K562 (cell line): ENCODE data around the gene TOM1. TPM values are rescaled to one million over a fixed set of nuclear protein-coding genes. Genes with fewer than 3 reads are reported as not detected.

Experiments
- microRNA-seq: library from miRNA; unstranded; fragments of <30 nt; microRNA quantifications from one replicate; pipeline ENCODE4, GENCODE V29; 2018; ENCODE audit warnings: borderline microRNAs expressed
- polyA plus RNA-seq, 8 experiments: library from polyadenylated mRNA; depleted of rRNA in 4 of 8; stranded (reverse) in 5 of 8; unstranded in 3 of 8; fragments of >200 nt; fragmentation: Nextera tagmentation in 2 of 8; fragmentation: Illumina TruSeq in 1 of 8; extraction: Ambion mirVana in 2 of 8; extraction: Trizol in 1 of 8; gene quantifications; 2 replicates each; pipeline versions ENCODE4 v1.2.1 to v1.2.3, GENCODE V29; 2011 to 2014; ENCODE audit warnings: inconsistent platforms in 1 of 8, missing spikeins in 1 of 8
- small RNA-seq: library from RNA; depleted of rRNA; stranded (forward); fragments of <200 nt; gene quantifications from one replicate; pipeline ENCODE3, GENCODE V24; 2014
- total RNA-seq, 7 experiments: library from RNA; depleted of rRNA in 6 of 7; stranded (reverse); fragments of >200 nt in 6 of 7; fragmentation: Illumina TruSeq in 2 of 7; extraction: Trizol in 2 of 7; gene quantifications; 2 replicates each; pipeline versions ENCODE4 v1.2.1 to v1.2.3, GENCODE V29; 2011 to 2021; ENCODE audit warnings: low replicate concordance in 1 of 7

Gene TOM1
- total and polyA plus RNA-seq, 9 of the 15 experiments (the other 6 are each of a cell fraction or from before 2014, with no cell fraction given): 0.64 to 20.6 (median 12.0) TPM

Small RNA genes within 50 kb of the gene (microRNA-seq; reads per million reads assigned to microRNA genes)
- 4.5 reads per million, percentile 44 among the genes with 10 or more reads in this experiment for gene MIR3909
- gene MIR6069: not detected

Small RNA genes within 50 kb of the gene (small RNA-seq; reads per million reads assigned to genes)
- gene MIR3909 (5.0 reads per million, percentile 92 among the genes with 10 or more reads in this experiment), gene MIR6069 (not detected)

Other genes with a start within 250 kb of the TOM1 start
- 0.05 and 0.16 TPM in 2 replicates for gene ISX, start 233.7 kb upstream of the TOM1 start, total RNA-seq (2014; rRNA removed)
- gene ISX, start 233.7 kb upstream of the TOM1 start, total RNA-seq (2014; rRNA removed; fragmentation: Illumina TruSeq; extraction: Trizol): 0.06 and 0.07 TPM in 2 replicates
- 0.19 and 0.36 TPM in 2 replicates for gene ISX, start 233.7 kb upstream of the TOM1 start, total RNA-seq (2015; rRNA removed; fragmentation: Illumina TruSeq; extraction: Trizol)
- gene ISX, start 233.7 kb upstream of the TOM1 start, total RNA-seq (2021): 0.07 and 0.18 TPM in 2 replicates
- 0.08 and 0.25 TPM in 2 replicates for gene ISX, start 233.7 kb upstream of the TOM1 start, polyA plus RNA-seq (2011; rRNA removed)
- 0.09 TPM in 1 of 2 replicates, not detected in the other for gene ISX, start 233.7 kb upstream of the TOM1 start, polyA plus RNA-seq (2014; fragmentation: Illumina TruSeq; extraction: Trizol)
- gene ISX, start 233.7 kb upstream of the TOM1 start, polyA plus RNA-seq (2014; fragmentation: Nextera tagmentation; extraction: Ambion mirVana): under 1 TPM; 0.03 to 0.06 TPM
- 0.11 and 0.12 TPM in 2 replicates for gene ISX, start 233.7 kb upstream of the TOM1 start, polyA plus RNA-seq (2014; rRNA removed)
- gene HMGXB4, start 42.4 kb upstream of the TOM1 start, total RNA-seq (2014; rRNA removed): 9.9 and 10.0 TPM in 2 replicates
- 19.0 and 21.9 TPM in 2 replicates for gene HMGXB4, start 42.4 kb upstream of the TOM1 start, total RNA-seq (2014; rRNA removed; fragmentation: Illumina TruSeq; extraction: Trizol)
- gene HMGXB4, start 42.4 kb upstream of the TOM1 start, total RNA-seq (2015; rRNA removed; fragmentation: Illumina TruSeq; extraction: Trizol): 17.5 and 20.8 TPM in 2 replicates
- gene HMGXB4, start 42.4 kb upstream of the TOM1 start, total RNA-seq (2021): 18.0 and 18.4 TPM in 2 replicates
- 24.8 and 25.3 TPM in 2 replicates for gene HMGXB4, start 42.4 kb upstream of the TOM1 start, polyA plus RNA-seq (2011; rRNA removed)
- gene HMGXB4, start 42.4 kb upstream of the TOM1 start, polyA plus RNA-seq (2014; fragmentation: Illumina TruSeq; extraction: Trizol): 23.7 and 26.6 TPM in 2 replicates
- 10 to 100 TPM; 27.7 to 31.4 TPM for gene HMGXB4, start 42.4 kb upstream of the TOM1 start, polyA plus RNA-seq (2014; fragmentation: Nextera tagmentation; extraction: Ambion mirVana)
- gene HMGXB4, start 42.4 kb upstream of the TOM1 start, polyA plus RNA-seq (2014; rRNA removed): 19.2 and 25.0 TPM in 2 replicates
- not detected in 2 replicates for gene HMOX1, start 81.2 kb downstream of the TOM1 start, total RNA-seq (2014; rRNA removed)
- not detected in 2 replicates for gene HMOX1, start 81.2 kb downstream of the TOM1 start, total RNA-seq (2014; rRNA removed; fragmentation: Illumina TruSeq; extraction: Trizol)
- not detected in 2 replicates for gene HMOX1, start 81.2 kb downstream of the TOM1 start, total RNA-seq (2015; rRNA removed; fragmentation: Illumina TruSeq; extraction: Trizol)
- 0.20 TPM in 1 of 2 replicates, not detected in the other for gene HMOX1, start 81.2 kb downstream of the TOM1 start, total RNA-seq (2021)
- 0.05 TPM in 1 of 2 replicates, not detected in the other for gene HMOX1, start 81.2 kb downstream of the TOM1 start, polyA plus RNA-seq (2011; rRNA removed)
- not detected in 2 replicates for gene HMOX1, start 81.2 kb downstream of the TOM1 start, polyA plus RNA-seq (2014; fragmentation: Illumina TruSeq; extraction: Trizol)
- not detected for gene HMOX1, start 81.2 kb downstream of the TOM1 start, polyA plus RNA-seq (2014; fragmentation: Nextera tagmentation; extraction: Ambion mirVana)
- not detected in 2 replicates for gene HMOX1, start 81.2 kb downstream of the TOM1 start, polyA plus RNA-seq (2014; rRNA removed)
- 102 and 119 TPM in 2 replicates for gene MCM5, start 100.2 kb downstream of the TOM1 start, total RNA-seq (2014; rRNA removed)
- gene MCM5, start 100.2 kb downstream of the TOM1 start, total RNA-seq (2014; rRNA removed; fragmentation: Illumina TruSeq; extraction: Trizol): 35.3 and 53.6 TPM in 2 replicates
- 64.2 and 66.9 TPM in 2 replicates for gene MCM5, start 100.2 kb downstream of the TOM1 start, total RNA-seq (2015; rRNA removed; fragmentation: Illumina TruSeq; extraction: Trizol)
- 173 and 180 TPM in 2 replicates for gene MCM5, start 100.2 kb downstream of the TOM1 start, total RNA-seq (2021)
- gene MCM5, start 100.2 kb downstream of the TOM1 start, polyA plus RNA-seq (2011; rRNA removed): 66.1 and 116 TPM in 2 replicates
- gene MCM5, start 100.2 kb downstream of the TOM1 start, polyA plus RNA-seq (2014; fragmentation: Illumina TruSeq; extraction: Trizol): 65.1 and 91.4 TPM in 2 replicates
- gene MCM5, start 100.2 kb downstream of the TOM1 start, polyA plus RNA-seq (2014; fragmentation: Nextera tagmentation; extraction: Ambion mirVana): 10 to 100 TPM in 1 of 2 experiments, 1 to 10 TPM in 1; 5.6 to 11.8 TPM
- 72.4 and 73.5 TPM in 2 replicates for gene MCM5, start 100.2 kb downstream of the TOM1 start, polyA plus RNA-seq (2014; rRNA removed)
- gene RASD2, start 240.9 kb downstream of the TOM1 start, total RNA-seq (2014; rRNA removed): 0.05 TPM in 1 of 2 replicates, not detected in the other
- gene RASD2, start 240.9 kb downstream of the TOM1 start, total RNA-seq (2014; rRNA removed; fragmentation: Illumina TruSeq; extraction: Trizol): not detected in 2 replicates
- not detected in 2 replicates for gene RASD2, start 240.9 kb downstream of the TOM1 start, total RNA-seq (2015; rRNA removed; fragmentation: Illumina TruSeq; extraction: Trizol)
- 0.04 TPM in 1 of 2 replicates, not detected in the other for gene RASD2, start 240.9 kb downstream of the TOM1 start, total RNA-seq (2021)
- gene RASD2, start 240.9 kb downstream of the TOM1 start, polyA plus RNA-seq (2011; rRNA removed): not detected in 2 replicates
- not detected in 2 replicates for gene RASD2, start 240.9 kb downstream of the TOM1 start, polyA plus RNA-seq (2014; fragmentation: Illumina TruSeq; extraction: Trizol)
- gene RASD2, start 240.9 kb downstream of the TOM1 start, polyA plus RNA-seq (2014; fragmentation: Nextera tagmentation; extraction: Ambion mirVana): not detected
- not detected in 2 replicates for gene RASD2, start 240.9 kb downstream of the TOM1 start, polyA plus RNA-seq (2014; rRNA removed)